HL-60 (cell line): ENCODE data around the gene DNAJC5G.

Source experiments
- DNase-seq, 2 experiments: peaks; one replicate each; pipeline ENCODE4 v3.0.0-alpha.2; 2010 to 2020; ENCODE audit warnings: low read depth in 1 of 2, low spot score in 1 of 2
- H3K27ac ChIP-seq: fragments of 250-450 bp; sonication (Bioruptor Pico); replicated peaks from 2 replicates; pipeline ENCODE4 v1.5.1; 2020; ENCODE audit warnings: mild to moderate bottlenecking, moderate library complexity
- H3K27me3 ChIP-seq: fragments of 250-450 bp; sonication (Bioruptor Pico); 2 replicates; pipeline ENCODE4 v1.5.1; 2021; ENCODE audit warnings: mild to moderate bottlenecking, moderate library complexity; ENCODE audit not compliant: insufficient read depth, poor library complexity, severe bottlenecking
- H3K4me3 ChIP-seq: replicated peaks from 2 replicates; pipeline ENCODE4 v1.5.1; 2011; ENCODE audit warnings: mild to moderate bottlenecking, control low read depth, low read length; ENCODE audit not compliant: insufficient read depth
- GABPA ChIP-seq: IDR thresholded peaks from 2 replicates; pipeline ENCODE4 v1.6.1; 2012; ENCODE audit warnings: low read depth
- POLR2AphosphoS5 ChIP-seq: IDR thresholded peaks from 2 replicates; pipeline ENCODE4 v1.6.1; 2012; ENCODE audit warnings: low read depth
- SPI1 ChIP-seq: IDR thresholded peaks from 2 replicates; pipeline ENCODE4 v1.6.1; 2012; ENCODE audit warnings: low read depth, mild to moderate bottlenecking, borderline replicate concordance
- TF ChIP-seq, protein P1 (sequence below): IDR thresholded peaks from 2 replicates; pipeline ENCODE4 v1.6.1; 2012; ENCODE audit warnings: low read depth; ENCODE audit not compliant: insufficient replicate concordance
- TF ChIP-seq, protein P2 (sequence below): IDR thresholded peaks from one replicate; pipeline ENCODE4 v1.5.1; 2011; ENCODE audit warnings: low read length, control low read depth, inconsistent platforms; ENCODE audit not compliant: insufficient read depth

The DNAJC5G gene

DNA sequence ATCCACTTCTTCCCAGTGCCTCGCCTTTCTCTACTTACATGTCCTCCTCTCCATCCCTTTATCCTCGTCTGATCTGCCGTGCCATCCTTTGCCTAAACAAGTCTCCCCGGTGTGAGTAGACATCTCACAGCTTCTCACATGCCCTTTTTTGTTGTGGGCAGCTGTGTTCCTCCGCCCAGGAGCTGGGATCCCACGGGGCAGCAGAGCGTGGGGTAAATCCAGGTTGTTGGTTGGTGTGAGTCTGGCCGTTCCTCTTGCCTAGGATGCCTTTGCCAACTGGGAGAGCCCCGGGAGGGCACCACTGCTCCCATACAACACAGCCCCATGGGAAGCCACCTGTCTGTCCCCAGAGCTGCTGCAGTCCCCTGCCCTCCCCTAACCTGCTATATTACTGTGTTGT, 34.8 kb upstream of the DNAJC5G start:
- Histone ChIP-seq H3K4me3 (no peak overlapping the region), H3K27ac (no peak overlapping the region), H3K27me3 (no peaks in the 10 kb centered on the region)
- no peak for DNase-seq
- TF ChIP-seq POLR2AphosphoS5 (no peak), SPI1 (no peak), GABPA (no peak)
- TF ChIP-seq, protein P1, sequence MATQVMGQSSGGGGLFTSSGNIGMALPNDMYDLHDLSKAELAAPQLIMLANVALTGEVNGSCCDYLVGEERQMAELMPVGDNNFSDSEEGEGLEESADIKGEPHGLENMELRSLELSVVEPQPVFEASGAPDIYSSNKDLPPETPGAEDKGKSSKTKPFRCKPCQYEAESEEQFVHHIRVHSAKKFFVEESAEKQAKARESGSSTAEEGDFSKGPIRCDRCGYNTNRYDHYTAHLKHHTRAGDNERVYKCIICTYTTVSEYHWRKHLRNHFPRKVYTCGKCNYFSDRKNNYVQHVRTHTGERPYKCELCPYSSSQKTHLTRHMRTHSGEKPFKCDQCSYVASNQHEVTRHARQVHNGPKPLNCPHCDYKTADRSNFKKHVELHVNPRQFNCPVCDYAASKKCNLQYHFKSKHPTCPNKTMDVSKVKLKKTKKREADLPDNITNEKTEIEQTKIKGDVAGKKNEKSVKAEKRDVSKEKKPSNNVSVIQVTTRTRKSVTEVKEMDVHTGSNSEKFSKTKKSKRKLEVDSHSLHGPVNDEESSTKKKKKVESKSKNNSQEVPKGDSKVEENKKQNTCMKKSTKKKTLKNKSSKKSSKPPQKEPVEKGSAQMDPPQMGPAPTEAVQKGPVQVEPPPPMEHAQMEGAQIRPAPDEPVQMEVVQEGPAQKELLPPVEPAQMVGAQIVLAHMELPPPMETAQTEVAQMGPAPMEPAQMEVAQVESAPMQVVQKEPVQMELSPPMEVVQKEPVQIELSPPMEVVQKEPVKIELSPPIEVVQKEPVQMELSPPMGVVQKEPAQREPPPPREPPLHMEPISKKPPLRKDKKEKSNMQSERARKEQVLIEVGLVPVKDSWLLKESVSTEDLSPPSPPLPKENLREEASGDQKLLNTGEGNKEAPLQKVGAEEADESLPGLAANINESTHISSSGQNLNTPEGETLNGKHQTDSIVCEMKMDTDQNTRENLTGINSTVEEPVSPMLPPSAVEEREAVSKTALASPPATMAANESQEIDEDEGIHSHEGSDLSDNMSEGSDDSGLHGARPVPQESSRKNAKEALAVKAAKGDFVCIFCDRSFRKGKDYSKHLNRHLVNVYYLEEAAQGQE: no peak
- TF ChIP-seq, protein P2, sequence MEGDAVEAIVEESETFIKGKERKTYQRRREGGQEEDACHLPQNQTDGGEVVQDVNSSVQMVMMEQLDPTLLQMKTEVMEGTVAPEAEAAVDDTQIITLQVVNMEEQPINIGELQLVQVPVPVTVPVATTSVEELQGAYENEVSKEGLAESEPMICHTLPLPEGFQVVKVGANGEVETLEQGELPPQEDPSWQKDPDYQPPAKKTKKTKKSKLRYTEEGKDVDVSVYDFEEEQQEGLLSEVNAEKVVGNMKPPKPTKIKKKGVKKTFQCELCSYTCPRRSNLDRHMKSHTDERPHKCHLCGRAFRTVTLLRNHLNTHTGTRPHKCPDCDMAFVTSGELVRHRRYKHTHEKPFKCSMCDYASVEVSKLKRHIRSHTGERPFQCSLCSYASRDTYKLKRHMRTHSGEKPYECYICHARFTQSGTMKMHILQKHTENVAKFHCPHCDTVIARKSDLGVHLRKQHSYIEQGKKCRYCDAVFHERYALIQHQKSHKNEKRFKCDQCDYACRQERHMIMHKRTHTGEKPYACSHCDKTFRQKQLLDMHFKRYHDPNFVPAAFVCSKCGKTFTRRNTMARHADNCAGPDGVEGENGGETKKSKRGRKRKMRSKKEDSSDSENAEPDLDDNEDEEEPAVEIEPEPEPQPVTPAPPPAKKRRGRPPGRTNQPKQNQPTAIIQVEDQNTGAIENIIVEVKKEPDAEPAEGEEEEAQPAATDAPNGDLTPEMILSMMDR: no peak

DNA sequence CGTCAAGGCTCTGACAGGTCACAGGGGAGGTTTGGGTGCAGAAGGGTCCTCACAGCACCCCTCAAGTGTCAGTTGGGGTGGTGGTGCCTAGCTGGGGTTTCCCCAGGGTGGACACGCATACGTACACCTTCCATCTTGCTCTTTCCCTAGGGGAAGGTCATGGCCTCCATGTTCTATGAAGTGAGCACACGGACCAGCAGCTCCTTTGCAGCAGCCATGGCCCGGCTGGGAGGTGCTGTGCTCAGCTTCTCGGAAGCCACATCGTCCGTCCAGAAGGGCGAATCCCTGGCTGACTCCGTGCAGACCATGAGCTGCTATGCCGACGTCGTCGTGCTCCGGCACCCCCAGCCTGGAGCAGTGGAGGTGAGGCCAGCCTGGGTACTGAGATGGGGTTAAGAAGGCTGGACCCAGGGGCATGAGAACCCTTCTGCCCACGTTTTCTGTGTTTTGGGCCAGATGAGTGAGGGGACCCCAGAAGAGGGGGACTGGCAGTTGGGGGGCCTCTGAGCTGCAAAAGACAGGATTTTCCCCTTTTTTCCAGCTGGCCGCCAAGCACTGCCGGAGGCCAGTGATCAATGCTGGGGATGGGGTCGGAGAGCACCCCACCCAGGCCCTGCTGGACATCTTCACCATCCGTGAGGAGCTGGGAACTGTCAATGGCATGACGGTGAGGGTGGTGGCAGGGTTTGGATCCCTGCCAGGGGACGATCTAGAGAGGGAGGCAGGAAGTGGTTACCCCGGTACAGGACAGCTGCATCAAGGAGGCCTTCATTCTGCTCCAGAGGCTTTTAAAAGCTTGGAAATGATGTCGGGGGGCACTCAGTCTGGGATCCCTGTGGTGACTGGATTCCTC, 33.2 kb upstream of the DNAJC5G start:
- no peak for DNase-seq
- Histone ChIP-seq H3K27me3 (no peaks in the 10 kb centered on the region), H3K27ac (no peak overlapping the region), H3K4me3 (no peak overlapping the region)
- TF ChIP-seq, protein P1: no peak
- TF ChIP-seq, protein P2: no peak
- no peak for TF ChIP-seq SPI1
- TF ChIP-seq GABPA: no peak
- no peak for TF ChIP-seq POLR2AphosphoS5

DNA sequence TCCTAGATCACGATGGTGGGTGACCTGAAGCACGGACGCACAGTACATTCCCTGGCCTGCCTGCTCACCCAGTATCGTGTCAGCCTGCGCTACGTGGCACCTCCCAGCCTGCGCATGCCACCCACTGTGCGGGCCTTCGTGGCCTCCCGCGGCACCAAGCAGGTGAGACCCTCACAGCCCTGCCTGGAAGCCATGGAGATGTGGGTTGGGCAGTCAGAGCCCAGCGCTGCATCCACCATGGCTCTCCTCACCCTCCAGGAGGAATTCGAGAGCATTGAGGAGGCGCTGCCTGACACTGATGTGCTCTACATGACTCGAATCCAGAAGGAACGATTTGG, 32.6 kb upstream of the DNAJC5G start:
- H3K27me3 ChIP-seq: no peaks in the 10 kb centered on the region
- H3K4me3 ChIP-seq: no peak overlapping the region
- TF ChIP-seq GABPA (no peak), SPI1 (no peak), POLR2AphosphoS5 (no peak)
- TF ChIP-seq, protein P1: no peak
- TF ChIP-seq, protein P2: no peak
- DNase-seq: no peak
- H3K27ac ChIP-seq: no peak overlapping the region
